Esophagus squamous epithelium (tissue), 4 donors: ENCODE results near the gene ZFAND3.

Experiments
- CTCF ChIP-seq, 6 experiments: fragments of 450-650 bp in 4 of 6; fragments of 200-600 bp in 2 of 6; sonication (generic) in 2 of 6; IDR thresholded peaks; one replicate each; pipeline ENCODE4 v1.5.1; 2016 to 2019; ENCODE audit warnings: antibody characterized with exemption in 6 of 6, mild to moderate bottlenecking in 4 of 6, moderate library complexity in 4 of 6
- POLR2A ChIP-seq, 4 donors: fragments of 450-650 bp; IDR thresholded peaks; one replicate each; pipeline ENCODE4 v1.6.1; 2017; ENCODE audit warnings: antibody characterized with exemption in 4 of 4, mild to moderate bottlenecking in 4 of 4, moderate library complexity in 3 of 4

- TF ChIP-seq POLR2A (IDR thresholded peaks at IDR 0.05) (no peak), CTCF (IDR thresholded peaks at IDR 0.05) (no peak)
Observed at GRCh38 chr6:38163186-38164130, 343.9 kb downstream of the ZFAND3 start.
